HG03196 (cell line): ENCODE data around the gene CLEC3A.
"Not testable (repeated sequence)": the region's sequence is repeated elsewhere in the genome, so short reads cannot be mapped to it uniquely, and the experiment has no call there.

Experiments used
- ATAC-seq: cut with Tn5 transposase; IDR thresholded peaks from one replicate; pipeline ENCODE4 v1.9.1; 2021; ENCODE audit not compliant: unreplicated experiment

CLEC3A gene, protein sequence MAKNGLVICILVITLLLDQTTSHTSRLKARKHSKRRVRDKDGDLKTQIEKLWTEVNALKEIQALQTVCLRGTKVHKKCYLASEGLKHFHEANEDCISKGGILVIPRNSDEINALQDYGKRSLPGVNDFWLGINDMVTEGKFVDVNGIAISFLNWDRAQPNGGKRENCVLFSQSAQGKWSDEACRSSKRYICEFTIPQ

DNA sequence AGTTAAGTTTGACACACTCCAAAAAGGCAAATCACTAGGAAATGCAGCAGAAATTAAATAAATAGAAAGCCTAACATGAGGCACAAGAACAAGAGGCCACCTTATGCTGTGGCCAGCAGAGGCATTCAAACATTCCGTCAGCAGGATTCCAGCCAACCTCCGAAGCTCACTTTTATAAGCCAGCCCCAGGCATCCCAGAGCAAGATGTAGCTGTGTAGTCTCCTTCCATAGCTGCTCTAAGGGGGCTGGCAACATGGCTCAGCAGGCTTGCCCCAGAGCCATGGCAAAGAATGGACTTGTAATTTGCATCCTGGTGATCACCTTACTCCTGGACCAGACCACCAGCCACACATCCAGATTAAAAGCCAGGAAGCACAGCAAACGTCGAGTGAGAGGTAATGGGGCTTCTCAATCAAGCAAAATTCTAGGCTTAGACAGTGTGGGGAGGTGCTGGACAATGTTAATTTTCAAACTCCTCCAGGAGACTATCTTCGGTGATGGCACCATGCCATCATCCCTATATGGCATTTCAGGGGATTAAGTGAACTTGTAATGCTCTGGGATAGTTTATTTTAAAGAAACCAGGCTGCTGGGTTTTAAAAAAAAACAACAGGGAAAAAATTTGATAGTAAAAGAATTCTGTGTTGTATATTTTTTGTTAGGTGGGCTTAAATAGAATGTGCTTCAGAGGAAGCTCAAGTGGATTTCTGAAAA, at the start of gene CLEC3A:
Gene CLEC3A, plus strand, starts transcription at position 202 of the 714 bp plus-strand sequence. Its CDS starts 79 bp downstream, at position 281.
- no peak for ATAC-seq

DNA sequence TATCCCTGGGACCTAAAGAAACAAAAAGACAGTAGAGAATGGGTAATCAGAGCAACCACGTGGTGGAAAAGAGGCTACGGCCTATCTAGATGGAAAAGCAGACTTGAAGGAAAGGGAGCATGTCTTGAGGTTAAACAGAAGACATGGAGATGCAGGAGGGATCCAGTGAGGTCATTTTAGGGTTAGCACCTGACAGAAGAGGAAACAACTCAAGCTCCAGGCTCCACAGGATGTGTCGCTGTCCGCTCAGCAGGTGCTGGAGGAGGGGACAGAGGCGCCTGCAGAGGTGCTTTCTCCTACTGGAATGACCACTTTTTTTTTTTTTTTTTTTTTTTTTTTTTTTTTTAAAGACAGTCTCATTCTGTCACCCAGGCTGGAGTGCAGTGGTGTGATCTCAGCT, 47.5 kb upstream of the CLEC3A start:
- ATAC-seq, result no peak

DNA sequence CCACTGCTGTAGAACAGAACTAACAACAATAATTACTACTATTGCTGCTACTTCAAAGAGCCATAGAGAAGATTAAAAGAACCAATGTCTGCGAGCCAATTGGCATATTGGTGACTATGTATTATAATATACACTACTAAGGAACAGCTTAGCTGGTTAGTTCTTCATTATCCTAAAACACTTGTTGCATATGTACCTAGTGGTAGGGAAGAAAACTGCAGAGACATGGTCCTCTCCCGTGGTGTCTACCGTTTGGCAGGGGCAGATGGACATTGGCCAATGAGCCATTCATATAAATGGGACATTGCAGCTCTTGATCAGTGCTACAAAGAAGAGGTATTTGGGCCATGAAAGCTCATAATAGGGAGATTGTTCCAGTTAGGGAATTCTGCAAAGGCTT, 46.4 kb upstream of the CLEC3A start:
- no peak for ATAC-seq

DNA sequence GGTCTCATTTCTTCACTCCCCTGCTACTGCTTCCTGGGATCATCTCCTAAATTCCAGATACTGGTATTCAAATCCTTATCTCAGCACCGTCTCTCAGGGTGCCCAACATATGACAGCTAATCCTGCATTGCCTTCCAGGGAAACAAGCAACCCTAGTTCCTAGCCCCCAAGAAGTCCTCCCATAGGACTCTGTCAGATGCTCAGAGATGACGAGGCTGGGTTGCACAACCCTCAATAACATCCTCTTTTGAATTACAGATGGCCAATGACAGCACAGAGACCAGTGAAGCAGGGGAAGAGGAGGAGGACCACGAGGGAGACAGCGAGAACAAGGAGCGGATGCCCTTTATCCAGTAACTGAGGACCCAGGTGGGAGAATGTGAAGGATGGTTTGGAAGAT, 45.0 kb upstream of the CLEC3A start:
- no peak for ATAC-seq

DNA sequence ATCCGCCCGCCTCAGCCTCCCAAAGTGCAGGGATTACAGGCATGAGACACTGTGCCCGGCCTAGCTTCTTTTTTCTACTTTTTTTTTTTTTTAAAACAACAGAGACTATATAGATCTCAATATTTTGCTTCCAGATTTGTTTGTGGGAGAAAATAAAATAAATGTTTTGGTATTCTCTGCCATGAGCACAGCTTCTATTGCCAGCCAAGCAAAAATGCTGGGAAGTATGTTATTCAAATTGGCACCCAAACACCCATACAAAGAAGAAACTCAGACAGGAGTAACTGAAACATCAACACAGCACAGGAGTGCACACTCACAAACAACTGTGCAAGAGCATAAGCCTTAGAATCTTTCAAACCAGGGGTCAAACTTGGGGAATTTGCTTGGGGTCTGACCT, 37.2 kb upstream of the CLEC3A start:
- no peak for ATAC-seq

DNA sequence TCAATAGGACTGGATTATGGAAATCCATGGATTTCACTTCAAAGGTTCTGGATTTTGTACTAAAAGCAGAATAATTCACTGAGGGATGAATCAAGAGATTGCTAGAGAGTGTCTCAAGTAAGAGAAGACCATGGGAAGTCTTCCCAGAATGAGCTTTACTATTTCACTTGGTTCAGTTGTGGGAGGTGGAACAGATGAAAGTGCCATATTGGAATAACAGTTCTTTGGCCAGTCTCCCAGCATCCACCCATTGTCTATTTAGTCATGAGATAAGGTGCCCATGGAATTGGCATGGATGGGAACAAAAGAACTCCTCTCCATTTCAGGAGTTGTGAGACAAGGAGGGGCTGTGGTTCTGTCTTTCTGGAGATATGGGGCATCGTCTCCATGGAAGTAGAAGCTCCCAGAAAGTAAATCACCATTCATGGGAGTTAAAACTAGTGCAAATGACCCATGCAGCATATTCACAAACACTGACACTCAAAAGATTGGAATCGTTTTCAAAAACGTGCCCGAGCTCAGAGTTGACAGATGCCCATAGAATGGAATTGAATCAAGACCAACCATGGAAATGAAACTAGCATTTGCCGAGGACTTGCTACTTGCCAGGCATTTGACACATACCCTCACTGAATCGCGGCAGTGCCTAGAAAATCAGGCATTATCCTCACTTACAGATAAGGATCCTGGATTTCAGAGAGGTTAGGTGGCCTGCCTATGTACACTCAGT, 36.2 kb upstream of the CLEC3A start:
- ATAC-seq, result no peak

DNA sequence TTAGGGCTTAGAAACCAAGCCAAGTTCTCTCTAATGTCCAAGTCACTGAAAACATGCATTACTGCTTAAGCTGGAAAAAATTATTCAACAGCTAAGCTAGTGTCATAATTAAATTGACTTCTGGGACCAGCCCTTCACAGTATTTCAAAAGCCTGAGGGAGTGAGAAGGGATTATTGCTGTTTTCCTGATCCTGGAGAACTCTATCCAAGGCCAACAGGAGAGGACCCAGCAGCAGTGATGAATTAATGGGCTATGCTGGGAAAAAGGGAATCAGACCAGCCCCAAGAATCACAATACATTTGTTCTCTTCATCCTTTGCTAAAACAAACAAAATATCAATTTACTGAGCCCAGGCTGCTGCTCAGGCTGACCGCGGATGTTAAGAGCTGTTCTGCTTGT, 34.5 kb upstream of the CLEC3A start:
- ATAC-seq, result no peak

DNA sequence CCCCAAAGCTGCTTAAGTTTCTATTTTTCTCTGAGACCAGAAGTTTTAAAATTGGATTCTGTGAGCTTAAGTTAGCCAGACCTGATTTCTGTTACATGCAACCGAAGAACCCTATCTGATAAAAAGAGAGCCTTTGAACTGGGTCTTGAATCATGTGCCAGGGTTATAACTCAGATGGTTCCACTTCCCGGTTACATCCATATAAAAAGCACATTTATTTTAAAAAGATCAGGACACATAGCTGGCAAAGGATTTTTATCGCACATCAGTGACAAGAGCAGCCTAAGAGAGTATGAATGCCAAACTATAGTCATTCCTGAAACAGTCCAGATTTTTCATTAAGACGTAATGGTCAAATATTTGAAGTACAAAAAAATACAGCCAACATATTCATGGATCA, 32.5 kb upstream of the CLEC3A start:
- no peak for ATAC-seq

DNA sequence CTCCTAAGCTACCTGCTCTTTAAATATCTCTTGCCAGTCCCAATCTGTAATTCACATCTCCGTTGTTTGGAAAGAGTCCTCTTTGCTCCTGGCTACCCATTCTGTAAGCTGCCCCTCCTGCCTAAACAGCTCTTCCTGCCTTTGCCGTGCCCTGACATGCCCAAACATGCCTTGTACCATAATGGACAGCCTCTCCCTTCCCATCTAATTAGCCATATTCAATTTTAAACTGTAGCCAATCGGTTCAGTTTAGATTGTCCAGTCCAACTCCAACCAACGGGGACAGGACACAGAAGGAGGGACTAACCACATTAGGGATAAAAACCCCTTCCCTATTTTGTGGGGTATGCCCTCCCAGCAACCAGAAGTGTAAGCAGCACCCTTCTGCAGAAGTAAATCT, 30.6 kb upstream of the CLEC3A start:
- ATAC-seq, result no peak

DNA sequence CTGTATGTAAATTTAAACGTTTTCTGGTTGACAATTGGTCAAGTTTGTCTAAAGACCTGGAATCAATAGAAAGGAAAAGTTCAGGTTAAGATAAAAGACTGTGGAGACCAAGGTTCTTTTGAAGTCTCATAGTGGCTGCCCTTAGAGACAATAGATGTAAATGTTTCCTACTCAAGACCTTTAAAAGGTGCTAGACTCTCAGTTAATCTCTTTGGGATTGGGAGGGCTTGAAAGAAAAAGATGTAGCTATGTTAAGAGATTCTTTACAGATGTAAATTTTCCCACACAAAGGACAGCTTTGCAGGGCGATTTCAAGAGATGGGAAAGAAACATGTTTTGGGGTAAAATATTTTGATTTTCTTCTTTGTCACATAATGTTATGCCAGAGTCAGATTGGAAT, 30.0 kb upstream of the CLEC3A start:
- not testable (repeated sequence) for ATAC-seq

DNA sequence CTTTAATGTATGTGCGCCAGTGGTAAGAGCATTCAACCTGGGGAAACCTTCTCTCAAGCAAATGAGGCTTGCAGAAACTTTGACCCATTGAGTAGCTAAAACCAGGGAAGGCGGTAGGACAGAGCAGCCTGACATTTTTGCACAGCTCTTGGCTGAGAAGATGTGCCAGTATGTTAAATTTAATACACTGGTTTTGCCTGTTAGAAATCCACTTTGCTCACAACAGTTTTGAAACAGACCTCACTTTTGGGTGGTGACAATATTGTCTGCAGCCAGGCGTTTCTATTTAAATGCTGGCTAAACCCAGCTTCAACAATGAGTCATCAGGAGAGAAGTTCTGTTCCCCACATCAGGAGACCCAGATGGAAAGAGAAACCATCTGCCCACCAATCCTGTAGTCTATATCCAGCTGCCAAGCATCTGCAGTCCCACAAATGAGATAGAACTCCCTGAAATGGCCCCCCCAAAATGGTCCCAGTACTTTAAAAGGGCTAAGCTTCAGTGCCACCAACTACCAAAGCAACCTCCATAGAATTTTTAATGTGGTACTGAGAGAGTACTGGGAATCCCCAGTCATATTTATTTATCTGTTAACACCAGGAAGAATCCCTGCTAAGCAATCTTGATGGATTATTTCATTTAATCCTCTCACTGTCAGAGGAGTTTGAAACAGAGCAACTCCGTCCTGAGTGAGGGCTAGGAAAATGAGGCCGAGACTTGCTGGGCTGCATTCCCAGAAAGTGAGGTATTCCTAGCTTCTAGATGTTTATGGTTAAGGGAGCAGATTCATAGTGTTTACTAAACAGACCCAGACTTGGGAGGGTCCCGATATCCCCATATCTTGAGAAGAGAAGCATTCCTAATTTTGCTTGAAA, 29.0 kb upstream of the CLEC3A start:
- ATAC-seq, result no peak

DNA sequence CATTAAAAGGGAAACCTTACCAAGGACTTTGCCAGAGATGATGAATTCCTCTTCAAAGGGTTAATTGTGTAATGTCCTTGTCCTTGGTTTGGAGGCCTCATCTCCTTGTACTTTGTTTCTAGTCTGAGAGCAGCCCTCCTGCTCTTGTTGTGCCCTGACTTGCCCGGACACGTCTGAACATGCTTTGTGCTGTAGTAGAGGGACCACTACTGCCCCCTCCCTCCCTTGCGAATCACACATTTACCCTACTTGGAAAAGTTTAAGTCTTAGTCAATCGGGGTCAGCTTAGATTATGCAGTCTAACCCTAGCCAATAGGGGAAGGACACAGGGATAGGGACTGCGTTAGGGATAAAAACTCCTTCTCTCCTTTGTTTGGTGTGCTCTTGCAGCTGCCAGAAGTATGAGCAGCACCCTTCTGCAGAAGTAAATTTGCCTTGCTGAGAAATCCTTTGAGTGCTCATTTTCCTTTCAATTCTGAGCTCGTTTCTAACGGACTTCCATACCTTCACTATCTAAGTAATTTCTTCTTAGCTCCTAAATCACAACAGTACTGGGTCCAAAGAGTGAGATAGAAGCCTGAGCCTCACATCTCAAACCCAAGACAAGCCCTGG, 26.4 kb upstream of the CLEC3A start:
- no peak for ATAC-seq

DNA sequence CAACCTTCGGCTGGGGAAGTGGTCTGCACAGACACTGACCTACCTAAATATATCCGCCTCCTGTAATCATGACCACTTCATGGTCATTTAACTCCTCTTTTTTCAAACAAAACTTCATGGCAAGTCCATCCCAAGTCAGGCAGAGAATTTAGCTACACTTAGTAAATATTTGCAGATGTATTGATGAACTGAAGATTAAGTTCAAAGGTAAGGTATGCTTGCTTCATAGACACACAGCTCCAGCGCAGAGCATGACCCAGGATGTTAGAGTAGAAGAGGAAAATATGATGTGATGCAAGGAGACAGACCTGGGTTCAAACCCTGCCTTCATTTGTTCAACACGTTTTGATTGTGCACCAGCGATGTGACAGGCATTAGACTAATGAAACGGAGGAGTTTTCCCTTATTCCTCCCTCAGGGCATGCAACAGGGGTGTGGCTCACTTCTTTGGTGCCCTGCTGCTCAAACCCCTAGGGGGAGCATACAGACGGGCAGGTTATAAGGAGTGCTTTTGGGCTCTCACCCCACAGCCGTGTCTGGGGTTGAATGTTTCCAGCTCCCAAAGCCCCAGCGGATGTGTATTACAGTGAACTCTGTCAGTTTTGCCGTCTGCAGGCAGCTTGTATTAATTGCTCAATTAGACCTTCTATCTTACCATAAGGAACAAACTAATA, 23.9 kb upstream of the CLEC3A start:
- no peak for ATAC-seq

DNA sequence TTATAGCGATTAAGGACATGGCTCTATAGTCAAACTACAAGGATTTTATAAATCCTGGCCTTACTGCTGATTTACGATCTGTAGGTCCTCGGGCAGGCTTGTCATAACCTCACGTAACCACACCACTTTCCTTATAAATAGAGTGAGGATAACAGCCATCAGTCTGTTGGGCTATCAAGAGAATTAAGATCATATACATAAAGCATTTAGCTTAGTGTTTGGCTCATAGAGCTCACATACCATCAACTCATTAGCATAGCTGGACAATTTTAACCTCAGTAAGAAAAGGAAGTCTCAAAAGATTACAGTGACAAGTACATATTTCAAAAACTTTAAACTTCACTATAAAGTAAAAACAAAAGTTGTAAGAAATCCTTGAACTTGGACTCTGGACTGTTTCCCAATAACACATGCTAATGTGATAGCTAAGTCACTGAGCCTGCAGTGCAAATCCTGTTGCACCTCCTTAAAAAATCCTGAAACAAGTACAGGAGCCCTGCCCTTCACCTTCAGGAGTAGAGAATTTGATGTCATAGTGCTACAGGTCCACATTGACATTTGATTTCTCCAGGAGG, 20.8 kb upstream of the CLEC3A start:
- no peak for ATAC-seq

DNA sequence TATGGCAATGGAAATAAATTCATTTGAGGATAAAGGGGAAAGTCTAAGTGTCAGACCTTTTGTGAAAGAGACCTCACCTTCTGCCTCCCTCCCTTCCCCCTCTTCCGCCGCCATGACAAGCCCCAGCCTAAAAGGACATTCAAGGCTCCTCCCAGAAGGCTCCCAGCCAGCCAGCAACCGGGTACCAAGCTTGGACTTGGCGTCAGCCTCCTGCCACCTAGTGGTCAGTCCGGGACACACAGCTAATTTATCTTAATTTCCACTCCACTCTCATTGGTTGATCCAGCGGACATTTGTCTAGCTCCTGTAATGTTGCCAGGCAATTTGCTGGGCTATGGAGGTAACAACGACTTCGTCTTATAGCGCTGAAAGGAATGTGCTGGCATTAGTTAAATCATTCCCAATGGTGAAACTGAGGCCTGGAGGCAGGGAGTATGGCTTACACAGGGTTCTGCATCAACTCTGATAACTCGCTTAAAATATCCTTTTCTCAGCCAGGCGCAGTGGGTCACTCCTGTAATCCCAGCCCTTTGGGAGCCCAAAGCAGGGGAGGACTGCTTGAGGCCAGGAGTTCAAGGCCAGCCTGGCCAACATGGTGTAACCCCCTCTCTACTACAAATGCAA, 19.3 kb upstream of the CLEC3A start:
- ATAC-seq, result peak; percentile 93

DNA sequence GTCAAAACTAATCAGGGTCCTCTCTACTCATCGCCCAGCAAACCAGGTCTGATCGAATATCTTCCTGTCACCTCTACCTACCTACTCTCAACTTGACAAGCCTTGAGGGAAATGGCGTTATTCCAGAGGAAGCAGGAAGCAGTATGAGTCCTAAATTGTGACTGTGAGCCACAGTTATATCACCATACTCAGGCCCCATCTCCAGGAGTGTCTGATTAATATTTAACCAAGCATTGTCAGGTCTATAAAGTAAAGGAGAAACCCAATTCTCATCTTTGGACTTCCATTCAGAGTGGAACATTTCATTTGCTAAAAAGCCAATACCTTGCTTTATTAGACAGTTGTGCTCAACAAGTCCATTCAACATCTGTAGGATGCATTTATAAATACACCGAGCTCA, 17.8 kb upstream of the CLEC3A start:
- no peak for ATAC-seq

DNA sequence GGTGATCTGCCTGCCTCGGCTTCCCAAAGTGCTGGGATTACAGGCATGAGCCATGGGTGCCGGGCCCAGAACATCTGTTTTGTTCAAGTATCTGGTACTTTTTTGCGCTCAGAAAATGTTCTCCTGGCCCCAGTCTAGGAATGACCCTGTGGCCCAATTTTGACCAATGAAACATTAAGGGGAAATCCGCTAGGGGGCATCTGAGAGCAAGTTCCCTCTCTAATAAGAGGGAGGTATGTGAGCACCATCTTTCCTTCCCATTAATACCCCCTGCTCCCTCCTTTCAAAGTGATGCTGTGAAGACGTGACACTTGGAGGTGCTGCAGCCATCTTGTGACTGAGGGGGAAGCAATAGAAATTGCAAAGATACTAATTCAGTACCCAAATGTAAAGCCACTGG, 16.5 kb upstream of the CLEC3A start:
- no peak for ATAC-seq

DNA sequence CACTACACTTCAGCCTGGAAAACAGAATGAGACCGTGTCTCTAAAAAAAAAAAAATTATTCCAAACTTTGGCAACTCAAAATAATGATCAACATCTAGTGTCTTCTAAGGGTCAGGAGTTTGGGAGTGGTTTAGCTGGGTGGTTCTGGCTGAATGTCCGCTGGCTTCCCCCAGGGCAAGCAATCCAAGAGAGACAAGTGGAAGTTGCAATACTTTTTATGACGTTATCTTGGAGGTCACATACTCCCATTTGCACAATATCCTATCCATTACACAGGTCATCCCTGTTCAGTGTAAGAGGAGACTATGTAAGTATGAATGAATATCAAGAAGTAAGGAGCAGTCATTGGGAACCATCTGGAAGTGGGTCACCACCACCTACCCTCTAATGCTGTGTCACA, 15.2 kb upstream of the CLEC3A start:
- no peak for ATAC-seq

DNA sequence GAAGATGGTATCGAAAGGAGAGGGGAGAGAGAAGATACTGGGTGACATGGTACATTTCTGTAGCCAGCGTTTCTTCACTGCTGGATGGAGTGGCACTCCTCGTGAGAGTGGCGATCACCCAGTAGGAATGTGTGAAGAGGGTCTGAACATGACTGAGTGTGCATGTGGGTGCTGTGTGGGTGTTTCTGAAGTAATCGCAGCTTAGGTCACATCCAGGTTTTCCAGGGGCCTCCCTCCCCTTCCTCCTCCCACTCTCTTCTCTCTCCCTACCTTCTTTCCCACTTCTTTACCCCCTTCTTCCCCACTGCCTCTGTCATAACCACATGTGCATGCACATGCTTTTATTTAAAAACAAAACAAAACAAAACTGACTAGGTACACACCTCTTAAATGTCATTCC, 1.8 kb downstream of the CLEC3A start:
- no peak for ATAC-seq

DNA sequence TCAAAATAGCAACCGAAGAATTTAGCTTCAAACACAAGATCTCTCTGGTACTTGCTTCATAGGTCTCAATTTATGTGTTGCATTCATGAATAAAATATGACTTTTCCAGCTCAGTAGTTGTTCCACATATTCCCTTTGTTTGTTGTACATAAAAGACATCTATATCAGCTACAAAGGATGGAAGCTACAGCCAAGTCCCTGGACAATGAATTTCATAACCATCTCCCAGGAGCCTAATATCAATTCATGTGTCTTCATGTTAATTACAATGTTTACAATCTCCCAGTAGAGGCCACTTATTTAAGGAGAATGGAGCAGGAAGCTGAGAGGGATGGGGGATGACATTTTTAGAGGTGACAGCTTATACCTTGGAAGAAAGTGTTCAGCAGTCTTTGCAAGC, 3.3 kb downstream of the CLEC3A start:
- no peak for ATAC-seq
